ENCODE measurements around the gene PEX11G.

Gene PEX11G

GRCh38 chr19:7494416-7495098 is 5.7 kb upstream of the PEX11G start:
- no peak for DNase-seq (ENCODE audit: low spot score)

- DNase-seq (ENCODE audit: low spot score): no peak
Measured at GRCh38 chr19:7492558-7492957, 3.7 kb upstream of the PEX11G start.

- DNase-seq (ENCODE audit: low spot score): no peak
Measured at GRCh38 chr19:7492142-7492541, 3.3 kb upstream of the PEX11G start.

GRCh38 chr19:7489609-7490044 is 792 bp upstream of the PEX11G start:
- DNase-seq (ENCODE audit: low spot score): no peak

GRCh38 chr19:7486923-7487322 is 1.9 kb downstream of the PEX11G start:
- no peak for DNase-seq (ENCODE audit: low spot score)

GRCh38 chr19:7483720-7484201 is 5.1 kb downstream of the PEX11G start:
- no peak for DNase-seq (ENCODE audit: low spot score)

- DNase-seq (ENCODE audit: low spot score): no peak
Measured at GRCh38 chr19:7482584-7483439, 6.0 kb downstream of the PEX11G start.

GRCh38 chr19:7480970-7481255 is 7.9 kb downstream of the PEX11G start:
- DNase-seq (ENCODE audit: low spot score): no peak

GRCh38 chr19:7480222-7480969 is 8.4 kb downstream of the PEX11G start:
- no peak for DNase-seq (ENCODE audit: low spot score)

GRCh38 chr19:7478843-7479227 is 10.0 kb downstream of the PEX11G start:
- no peak for DNase-seq (ENCODE audit: low spot score)

GRCh38 chr19:7478173-7478842 is 10.5 kb downstream of the PEX11G start:
- no peak for DNase-seq (ENCODE audit: low spot score)

GRCh38 chr19:7477758-7478157 is 11.1 kb downstream of the PEX11G start:
- DNase-seq (ENCODE audit: low spot score): no peak

- no peak for DNase-seq (ENCODE audit: low spot score)
Measured at GRCh38 chr19:7476777-7477494, 11.9 kb downstream of the PEX11G start.

- no peak for DNase-seq (ENCODE audit: low spot score)
Measured at GRCh38 chr19:7476241-7476640, 12.6 kb downstream of the PEX11G start.

- DNase-seq (ENCODE audit: low spot score): no peak
Measured at GRCh38 chr19:7475665-7476064, 13.2 kb downstream of the PEX11G start.

- no peak for DNase-seq (ENCODE audit: low spot score)
Measured at GRCh38 chr19:7471696-7472615, 16.9 kb downstream of the PEX11G start.

GRCh38 chr19:7470540-7471305 is 18.1 kb downstream of the PEX11G start:
- no peak for DNase-seq (ENCODE audit: low spot score)

- no peak for DNase-seq (ENCODE audit: low spot score)
Measured at GRCh38 chr19:7469669-7470285, 19.1 kb downstream of the PEX11G start.

- no peak for DNase-seq (ENCODE audit: low spot score)
Measured at GRCh38 chr19:7468840-7469239, 20.0 kb downstream of the PEX11G start.
